ENCODE measurements around the gene BARHL1.

Gene BARHL1

DNA sequence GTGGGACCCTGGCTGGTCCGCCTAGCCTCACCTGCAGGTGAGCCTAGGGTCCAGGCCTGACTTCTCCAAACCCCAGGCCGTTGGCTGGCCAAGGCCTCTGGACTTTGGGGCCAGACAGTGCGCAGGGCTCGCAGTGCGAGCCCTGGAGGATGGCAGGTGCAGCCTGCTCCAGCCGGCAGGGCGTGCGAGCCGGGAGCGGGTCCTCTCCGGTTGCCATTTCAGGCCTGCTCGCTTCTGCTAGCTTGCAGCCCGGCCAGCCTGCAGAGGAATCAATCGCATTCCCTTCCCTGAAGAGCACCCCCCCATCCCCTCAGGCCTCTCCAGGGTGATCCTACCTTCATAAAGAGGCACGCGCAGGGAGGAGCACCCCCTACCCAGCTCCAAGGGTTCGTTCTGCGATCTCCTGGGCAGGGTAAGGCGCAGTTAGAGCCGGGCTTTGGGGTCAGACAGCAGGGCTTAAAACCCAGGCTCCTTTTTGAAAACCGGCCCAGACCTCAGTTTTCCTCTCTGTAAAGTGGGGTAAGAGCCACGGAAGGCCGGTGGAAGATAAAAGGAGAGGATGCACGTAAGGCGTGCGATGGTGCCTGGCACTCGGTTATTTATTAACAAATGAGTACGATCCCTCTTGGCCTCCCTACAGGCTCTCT is 6.2 kb downstream of the BARHL1 start:
- DNase-seq, result no peak

DNA sequence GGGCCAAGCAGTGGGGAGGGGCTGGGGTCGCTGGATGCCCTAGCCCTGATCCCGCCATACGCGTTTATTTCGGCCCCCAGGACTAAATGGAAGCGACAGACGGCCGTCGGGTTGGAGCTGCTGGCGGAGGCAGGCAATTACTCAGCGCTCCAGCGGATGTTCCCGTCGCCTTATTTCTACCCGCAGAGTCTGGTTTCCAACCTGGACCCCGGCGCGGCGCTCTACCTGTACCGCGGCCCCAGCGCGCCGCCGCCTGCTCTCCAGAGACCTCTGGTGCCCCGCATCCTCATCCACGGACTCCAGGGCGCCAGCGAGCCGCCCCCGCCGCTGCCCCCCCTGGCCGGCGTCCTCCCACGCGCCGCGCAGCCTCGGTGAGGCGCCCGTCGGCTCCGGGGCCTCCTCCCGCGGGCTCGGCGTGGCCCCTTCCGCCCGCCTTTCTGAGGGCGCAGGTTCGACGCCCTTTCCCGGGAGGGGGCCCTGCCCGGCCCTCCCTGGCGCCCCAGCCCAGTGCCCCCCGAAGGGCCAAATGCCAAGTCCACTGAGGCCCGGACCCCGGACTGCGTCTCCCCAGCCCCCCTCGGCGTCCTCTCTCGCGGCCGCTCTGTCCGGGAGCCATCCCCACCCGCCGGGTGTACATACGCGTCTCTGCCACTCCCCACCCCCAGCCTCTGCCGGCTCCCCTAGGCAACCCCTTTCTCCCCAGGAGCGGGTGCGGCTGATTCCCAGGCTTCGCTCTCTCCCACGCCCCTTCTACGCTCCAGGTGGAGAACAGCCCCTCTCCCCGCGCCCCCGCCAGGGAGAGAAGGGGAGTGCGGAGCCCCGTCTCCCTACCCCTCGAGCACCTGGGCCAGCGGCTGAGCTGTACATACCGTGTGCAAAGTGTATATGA is 7.0 kb downstream of the BARHL1 start:
- no peak for DNase-seq

DNA sequence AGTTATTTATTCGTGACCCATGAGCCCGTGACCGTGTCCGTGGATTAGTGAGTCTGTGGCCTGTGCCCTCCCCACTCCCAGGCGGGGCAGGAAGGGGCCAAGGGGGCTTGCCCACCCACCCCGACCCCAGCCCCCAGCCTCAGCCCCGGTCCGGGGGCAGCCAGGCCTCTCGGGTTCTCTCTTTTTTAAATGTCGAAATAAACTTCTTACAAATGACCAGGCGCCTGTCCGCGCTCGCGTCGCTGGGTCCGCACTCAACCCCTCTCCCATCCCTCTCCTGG is 7.6 kb downstream of the BARHL1 start:
- no peak for DNase-seq

DNA sequence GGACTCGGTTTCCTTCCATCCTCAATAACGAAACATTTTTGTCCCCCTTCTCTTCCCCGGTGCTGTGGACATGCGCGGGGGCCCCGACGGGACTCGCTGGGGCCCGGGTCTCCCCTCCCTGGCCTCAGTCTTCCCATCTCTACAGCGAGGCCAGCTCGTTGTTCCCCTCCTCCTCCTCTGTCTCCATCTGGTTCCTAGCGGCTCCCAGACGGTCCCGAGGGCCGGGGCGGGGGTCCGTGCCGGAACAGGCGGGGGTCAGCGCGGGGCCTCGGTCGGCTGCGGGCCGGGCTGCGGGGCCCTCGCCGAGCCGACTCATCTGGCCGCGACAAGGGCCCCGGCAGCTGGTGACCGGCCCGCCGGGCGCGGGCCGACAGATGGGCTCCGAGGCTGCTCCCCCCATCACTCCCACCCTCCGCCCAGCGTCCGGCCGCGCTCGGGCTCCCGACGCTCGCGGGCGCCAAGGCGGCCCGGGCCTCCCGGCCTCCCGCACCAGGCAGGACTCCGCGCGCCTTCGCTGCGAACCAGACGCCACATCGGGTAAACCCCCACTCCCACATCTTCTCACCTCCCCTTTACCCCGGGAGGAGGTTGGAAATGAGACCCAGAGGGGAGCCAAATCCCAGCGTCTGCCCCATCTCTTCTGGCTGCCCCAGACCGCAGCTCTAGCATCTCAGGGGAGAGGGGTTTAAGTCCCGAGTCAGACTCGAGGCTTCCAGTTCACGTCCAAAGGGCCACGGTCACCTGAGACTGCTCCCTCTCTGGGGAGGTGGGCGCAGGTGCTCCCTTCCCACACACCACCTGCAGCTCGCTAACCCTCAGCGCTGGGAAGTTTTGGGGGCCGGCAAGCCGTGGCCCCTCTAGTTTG is 8.1 kb downstream of the BARHL1 start:
- DNase-seq, result no peak

GRCh38 chr9:132591244-132591643 is 8.8 kb downstream of the BARHL1 start:
- no peak for DNase-seq

- DNase-seq, result no peak
These were observed 9.4 kb downstream of the BARHL1 start for GRCh38 chr9:132591751-132592314.

DNA sequence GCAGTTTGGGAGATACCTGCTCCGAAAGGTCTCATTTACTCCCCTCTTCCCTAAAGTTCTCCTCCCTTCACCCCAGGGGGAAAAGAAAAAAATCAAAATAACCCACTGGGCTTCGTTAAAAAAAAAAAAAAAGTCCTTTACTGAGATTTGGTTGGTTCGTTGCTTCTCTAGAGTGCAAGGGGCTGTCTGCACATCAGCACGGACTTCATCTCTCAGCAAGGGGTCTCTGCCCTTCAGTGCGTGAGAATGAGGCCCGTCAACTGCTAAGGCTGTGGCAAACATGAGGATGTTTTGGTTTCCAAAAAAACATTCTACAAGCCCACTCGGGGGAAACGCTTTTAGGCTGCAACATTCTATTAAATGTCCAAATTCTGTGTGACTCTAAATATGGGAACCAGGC is 10.0 kb downstream of the BARHL1 start:
- DNase-seq, result no peak

- no peak for DNase-seq
These were observed 12.0 kb downstream of the BARHL1 start for GRCh38 chr9:132594412-132594811.

DNA sequence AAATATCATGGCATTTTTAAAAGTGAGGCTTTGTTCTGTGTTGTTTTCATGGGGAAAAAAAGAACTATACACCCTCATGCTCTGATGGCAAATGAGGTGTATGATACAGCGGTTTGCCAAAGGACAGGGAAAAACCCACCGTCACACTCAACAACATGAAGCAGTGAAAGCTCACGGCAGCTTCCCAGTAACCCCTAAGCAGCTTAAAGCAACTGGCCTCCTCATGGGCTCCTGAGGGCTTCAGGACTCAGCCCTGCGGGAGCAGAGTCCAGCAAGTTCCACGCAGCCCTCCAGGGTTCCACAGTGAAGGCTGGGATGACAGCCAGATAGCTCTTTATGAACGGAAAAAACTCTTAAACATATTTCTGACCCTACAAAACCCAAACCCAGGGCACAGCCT is 12.9 kb downstream of the BARHL1 start:
- no peak for DNase-seq

GRCh38 chr9:132596200-132596599 is 13.8 kb downstream of the BARHL1 start:
- no peak for DNase-seq

DNA sequence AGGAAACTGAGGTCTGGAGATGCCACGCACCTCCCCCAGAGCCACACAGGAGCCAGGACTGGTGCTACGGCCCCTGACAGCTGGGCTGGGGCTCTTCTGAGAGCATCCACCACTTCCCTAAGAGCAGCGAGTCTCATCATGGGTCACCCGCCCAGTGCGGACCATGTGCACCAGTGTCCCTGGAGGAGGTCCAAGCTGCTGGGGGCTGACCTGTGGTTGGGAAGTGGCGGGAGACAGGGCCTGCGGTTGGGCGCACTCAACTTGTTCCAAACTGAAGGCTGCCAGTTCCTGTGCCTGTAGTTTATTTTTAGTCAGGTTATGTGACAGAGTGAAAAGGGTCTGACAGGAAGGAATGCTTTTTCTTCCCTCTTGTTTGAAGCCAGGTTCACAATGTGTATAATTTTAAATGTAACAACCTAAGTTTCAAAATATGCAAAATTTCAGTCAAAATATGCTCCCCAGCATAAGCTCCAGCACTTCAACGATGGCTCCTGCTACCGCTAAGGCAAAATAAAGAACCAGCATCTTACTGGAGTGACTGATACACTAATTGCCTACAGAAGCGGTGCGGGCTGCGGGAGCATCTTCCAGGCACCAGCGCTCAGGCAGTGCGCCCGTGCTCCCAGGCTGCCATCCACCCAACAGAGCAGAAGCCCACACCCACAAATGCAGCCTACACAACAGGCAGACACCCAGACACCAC is 14.8 kb downstream of the BARHL1 start:
- DNase-seq, result no peak

GRCh38 chr9:132600326-132600984 is 18.0 kb downstream of the BARHL1 start:
- DNase-seq, result no peak

GRCh38 chr9:132602207-132602606 is 19.8 kb downstream of the BARHL1 start:
- no peak for DNase-seq

GRCh38 chr9:132605387-132605786 is 23.0 kb downstream of the BARHL1 start:
- no peak for DNase-seq

DNA sequence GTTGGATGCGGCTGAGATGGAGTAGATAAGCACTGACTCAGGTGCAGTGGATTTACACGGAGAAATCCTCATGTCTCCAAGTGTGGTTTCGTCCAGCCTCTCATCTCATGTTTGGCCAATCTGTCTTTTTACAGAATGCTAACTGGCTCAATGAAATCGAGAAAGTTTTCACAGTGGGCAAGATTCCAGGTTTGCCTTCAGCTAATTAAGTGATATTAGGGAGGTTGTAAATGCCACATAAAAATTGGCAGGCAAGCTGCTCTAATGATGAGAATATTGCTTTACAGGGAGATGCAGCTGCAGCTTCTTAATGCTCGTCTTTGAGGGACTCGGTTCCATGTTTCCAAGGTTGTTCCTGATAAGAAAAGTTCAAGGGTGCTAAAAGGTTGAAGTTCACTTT is 23.7 kb downstream of the BARHL1 start:
- no peak for DNase-seq

DNA sequence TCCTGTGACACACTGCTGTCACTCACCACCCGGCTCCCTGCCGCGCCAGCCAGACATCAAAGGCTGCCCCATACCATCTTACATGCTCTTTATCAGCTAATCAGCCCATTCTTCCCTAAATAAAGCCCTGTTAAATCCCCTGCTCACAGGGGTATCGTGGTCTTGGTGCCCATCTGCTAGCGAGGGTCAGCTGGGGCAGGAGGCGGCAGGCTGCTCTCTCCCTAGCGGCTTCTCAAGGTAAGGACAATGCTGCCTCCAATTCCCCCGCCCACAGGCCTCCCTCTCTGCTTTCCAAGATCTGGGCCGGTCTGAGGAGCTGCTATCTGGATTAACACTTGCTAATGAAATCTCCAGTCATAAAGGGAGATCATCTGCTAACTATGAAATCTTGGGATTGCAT is 26.8 kb downstream of the BARHL1 start:
- no peak for DNase-seq

DNA sequence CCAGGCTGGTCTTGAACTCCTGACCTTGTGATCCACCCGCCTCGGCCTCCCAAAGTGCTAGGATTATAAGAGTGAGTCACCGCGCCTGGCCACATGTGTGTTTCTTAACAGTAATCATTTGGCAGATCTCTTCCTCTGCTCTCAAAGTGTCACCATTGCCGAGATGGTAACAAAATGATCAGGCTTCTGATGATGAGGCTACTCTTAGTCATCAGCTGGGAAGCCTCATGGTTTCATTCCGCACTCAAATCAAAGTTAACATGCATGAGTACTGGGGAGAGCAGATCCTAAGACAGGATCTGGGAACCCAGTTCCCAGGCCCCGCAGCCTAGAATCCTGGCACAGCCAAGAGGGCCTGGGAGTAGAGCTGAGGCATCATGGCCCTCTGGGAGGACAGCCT is 27.4 kb downstream of the BARHL1 start:
- no peak for DNase-seq

DNA sequence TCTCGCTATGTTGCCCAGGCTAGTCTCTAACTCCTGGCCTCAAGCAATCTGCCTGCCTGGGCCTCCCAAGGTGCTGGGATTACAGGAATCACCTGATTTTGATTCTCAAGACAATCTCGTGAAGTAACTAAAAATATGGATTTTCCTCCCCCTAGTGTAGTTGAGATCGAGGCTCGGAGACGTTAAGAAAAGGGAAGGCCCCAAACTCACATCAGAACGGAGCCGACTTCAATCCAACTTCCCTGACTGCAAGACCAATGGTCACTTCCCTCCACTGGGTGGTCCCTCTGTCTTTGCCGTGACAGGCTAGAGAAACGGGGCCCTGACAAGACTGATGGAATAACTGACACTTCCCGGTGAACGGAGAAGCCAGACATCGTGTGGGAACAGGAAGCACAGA is 28.3 kb downstream of the BARHL1 start:
- DNase-seq, result no peak

DNA sequence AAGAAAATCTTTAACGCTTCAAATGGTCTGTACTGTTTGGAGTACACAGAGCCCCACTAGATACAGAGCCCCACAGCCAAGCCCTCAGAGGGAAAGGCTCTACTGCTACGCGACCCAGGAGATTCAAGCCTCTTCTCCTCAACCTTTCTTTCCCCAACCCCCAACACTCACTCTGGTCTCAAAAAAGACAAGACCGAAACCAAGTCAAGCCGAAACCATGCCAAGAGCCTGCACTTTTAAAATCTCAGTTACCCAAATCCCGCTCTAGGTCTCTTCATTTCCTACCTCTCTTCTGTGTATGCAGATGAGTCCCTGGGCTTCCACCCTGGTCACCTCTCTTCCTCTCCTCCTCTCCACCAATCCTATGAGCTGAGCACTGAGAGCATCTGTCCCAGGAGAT is 31.9 kb downstream of the BARHL1 start:
- DNase-seq, result no peak

DNA sequence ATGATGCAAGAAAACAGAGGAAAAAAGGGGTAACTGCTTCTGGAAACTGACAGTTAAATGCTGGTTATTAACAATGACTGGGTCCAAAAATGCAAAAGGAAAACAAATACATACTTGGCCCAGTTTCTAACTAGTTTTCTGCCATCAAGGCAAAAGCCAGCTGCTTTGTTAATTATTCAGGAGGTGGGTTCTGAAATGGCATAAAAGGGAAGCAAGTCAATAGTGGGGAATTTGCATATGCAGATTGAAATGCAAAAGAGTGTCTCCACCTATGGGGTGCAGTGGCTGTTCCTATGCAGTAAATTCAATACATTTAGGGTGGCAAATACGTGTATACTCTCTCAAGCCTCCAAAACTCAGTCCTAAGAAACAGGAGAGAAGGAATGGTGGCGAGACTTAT is 33.4 kb downstream of the BARHL1 start:
- no peak for DNase-seq

DNA sequence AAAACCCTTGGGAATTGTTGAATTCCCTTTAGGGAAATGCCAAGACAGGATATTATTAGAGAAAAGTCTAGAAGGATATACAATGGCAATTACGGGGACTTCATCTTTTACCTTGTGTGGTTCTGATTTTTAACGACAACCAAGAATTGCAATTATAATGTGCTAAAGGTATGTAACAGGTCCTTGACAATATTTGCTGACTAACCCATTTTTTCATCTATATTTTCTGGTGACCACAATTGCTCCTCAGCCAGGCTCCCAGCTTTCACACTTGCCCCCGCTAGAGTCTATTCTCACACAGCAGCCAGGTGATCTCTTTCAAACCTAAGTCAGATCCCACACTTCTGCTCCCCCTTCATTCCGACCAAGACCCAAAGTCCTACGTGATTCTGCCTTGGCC is 34.3 kb downstream of the BARHL1 start:
- no peak for DNase-seq

GRCh38 chr9:132622159-132622558 is 39.8 kb downstream of the BARHL1 start:
- no peak for DNase-seq

Data from activated CD4-positive, CD25-positive, alpha-beta regulatory T cell treated with anti-CD3 and anti-CD28 coated beads, Interleukin-2, amount 50 U/mL, for 72 hours (primary cell).